CD4-positive, alpha-beta T cell (primary cell): ENCODE data around the gene EPB41L5. TPM values are rescaled to one million over a fixed set of nuclear protein-coding genes. Genes with fewer than 3 reads are reported as not detected.

Source experiments
- ATAC-seq: fragments of 200-7000 bp; cut with Tn5 transposase; one replicate; pipeline ENCODE4 v1.10.0; 2022; ENCODE audit warnings: mild to moderate bottlenecking; ENCODE audit not compliant: poor library complexity
- CTCF ChIA-PET: fragments of 350-600 bp; sonication (Branson Sonifier 250); formaldehyde crosslinking; loops from one replicate; lab custom pipeline; 2021; ENCODE audit warnings: antibody characterized with exemption, inconsistent platforms; lab: Charles Lee
- POLR2A ChIA-PET: fragments of 350-600 bp; sonication (Branson Sonifier 250); formaldehyde crosslinking; loops from one replicate; lab custom pipeline; 2021; ENCODE audit warnings: antibody characterized with exemption, inconsistent platforms; lab: Charles Lee
- DNase-seq, 14 experiments: peaks; one replicate each; pipeline ENCODE4 v3.0.0-alpha.2; 2013 to 2020; ENCODE audit warnings: mixed read lengths in 2 of 14
- H3K27ac ChIP-seq, 2 donors: one replicate each; pipeline versions ENCODE4 v1.5.1 to v1.7.0; 2013; ENCODE audit warnings: low read length in 2 of 2, low read depth in 1 of 2, mild to moderate bottlenecking in 1 of 2
- H3K27me3 ChIP-seq, 2 experiments: 1 replicate in 1 of 2; 2 replicates in 1 of 2; pipeline versions ENCODE4 v1.6.1 to v1.7.0; 2013; ENCODE audit warnings: low read length in 2 of 2, control low read depth in 1 of 2, mild to moderate bottlenecking in 1 of 2, moderate library complexity in 1 of 2; ENCODE audit not compliant: insufficient read depth in 2 of 2, control insufficient read depth in 1 of 2
- H3K36me3 ChIP-seq: one replicate; pipeline ENCODE4 v1.6.1; 2013; ENCODE audit warnings: low read length, control low read depth; ENCODE audit not compliant: insufficient read depth
- H3K4me1 ChIP-seq: one replicate; pipeline ENCODE4 v1.6.1; 2013; ENCODE audit warnings: low read length, control low read depth; ENCODE audit not compliant: insufficient read depth
- H3K4me3 ChIP-seq: one replicate; pipeline ENCODE4 v1.5.1; 2013; ENCODE audit warnings: mild to moderate bottlenecking, low read length, moderate library complexity
- H3K9me3 ChIP-seq, 2 experiments: 1 replicate in 1 of 2; 2 replicates in 1 of 2; pipeline versions ENCODE4 v1.6.1 to v1.7.0; 2013; ENCODE audit warnings: low read length in 2 of 2, mild to moderate bottlenecking in 2 of 2, control low read depth in 1 of 2, moderate library complexity in 1 of 2; ENCODE audit not compliant: control insufficient read depth in 1 of 2, insufficient read depth in 1 of 2
- H3K27ac Mint-ChIP-seq: one replicate; pipeline ENCODE4 v1.8.0; 2020; ENCODE audit warnings: mixed read lengths
- H3K27me3 Mint-ChIP-seq: one replicate; pipeline ENCODE4 v1.8.0; 2021; ENCODE audit warnings: mixed read lengths
- H3K36me3 Mint-ChIP-seq: one replicate; pipeline ENCODE4 v1.8.0; 2021; ENCODE audit warnings: low read depth, mixed read lengths
- H3K4me1 Mint-ChIP-seq: one replicate; pipeline ENCODE4 v1.8.0; 2021; ENCODE audit warnings: low read depth, mixed read lengths
- H3K4me3 Mint-ChIP-seq: one replicate; pipeline ENCODE4 v1.8.0; 2020; ENCODE audit warnings: mild to moderate bottlenecking, mixed read lengths
- H3K9me3 Mint-ChIP-seq: one replicate; pipeline ENCODE4 v1.8.0; 2020; ENCODE audit warnings: mixed read lengths
- CTCF ChIP-seq: fragments of 200-600 bp; IDR thresholded peaks from one replicate; pipeline ENCODE4 v1.8.0; 2022; ENCODE audit warnings: antibody characterized with exemption, mild to moderate bottlenecking
- intact Hi-C, 2 experiments: fragments of 100-400 bp; cut with DNase I in 1 of 2; cut with micrococcal nuclease in 1 of 2; formaldehyde crosslinking; loops; one replicate each; pipeline versions ENCODE4 v1.15.1 to v1.9.0; 2023 to 2025; cut with DNase I, micrococcal nuclease
- total RNA-seq, 174 experiments: library from RNA in 2 of 174; stranded (reverse) in 2 of 174; gene quantifications; one replicate each; pipeline ENCODE4 v1.2.3 and lab custom pipeline; 2021 to 2026

Gene EPB41L5
- total RNA-seq, 2 experiments from 2014 or later = 4.6 to 5.1 TPM

DNA sequence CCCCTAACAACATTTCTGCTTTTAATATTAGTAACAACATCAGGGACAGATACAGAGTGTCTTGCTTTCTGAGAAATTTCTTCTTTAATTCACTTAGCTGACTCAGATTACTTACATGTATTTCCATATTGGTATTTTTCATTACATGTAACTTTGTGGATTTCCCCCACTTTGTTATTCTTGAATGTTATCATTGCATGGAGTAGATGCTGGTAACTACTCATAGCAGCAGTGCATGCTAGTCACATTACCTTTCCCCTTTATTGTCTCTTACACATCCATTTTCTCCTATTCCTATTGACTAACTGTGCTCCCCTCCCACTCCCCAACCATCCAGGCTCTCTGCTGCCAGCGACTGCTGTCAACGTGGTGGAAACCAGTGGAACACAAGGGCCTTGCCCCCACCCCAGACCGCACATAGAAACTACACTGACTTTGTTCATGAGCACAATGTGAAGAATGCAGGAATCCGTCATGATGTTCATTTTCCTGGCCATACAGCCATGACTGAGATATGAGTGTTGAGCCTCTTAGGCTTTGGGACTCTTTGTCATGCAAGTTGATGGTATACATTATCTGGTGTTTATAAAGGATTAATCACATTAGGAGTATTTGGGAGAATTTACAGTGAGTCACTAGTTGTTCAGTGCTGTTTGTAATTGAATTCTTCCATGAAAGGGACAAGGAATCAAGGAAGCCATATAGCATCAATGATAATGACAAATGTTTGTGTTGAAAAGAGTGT lies 91.0 kb downstream of the EPB41L5 start:
- Mint-ChIP-seq H3K27ac (no peak overlapping the region), H3K4me1 (peaks cover 14% of the 10 kb centered on the region)

GRCh38 chr2:120104772-120105171 lies 91.9 kb downstream of the EPB41L5 start:
- Mint-ChIP-seq H3K36me3 (peaks cover 26% of the 10 kb centered on the region), H3K4me1 (peaks cover 23% of the 10 kb centered on the region), H3K9me3 (peaks cover 3% of the 10 kb centered on the region), H3K27ac (no peak overlapping the region), H3K4me3 (no peak overlapping the region), H3K27me3 (no peaks in the 10 kb centered on the region)
- ChIA-PET CTCF (no interaction called here), POLR2A (no interaction called here)
- Histone ChIP-seq H3K4me1 (no peaks in the 10 kb centered on the region), H3K27me3 (no peaks in the 10 kb centered on the region), H3K4me3 (no peak overlapping the region), H3K9me3 (no peaks in the 10 kb centered on the region), H3K27ac (no peak overlapping the region), H3K36me3 (no peaks in the 10 kb centered on the region)
- intact Hi-C loops = loop anchor here in 1 of 2 experiments (5.0 kb wide), 1 partner anchor 333 kb away; no protein-coding TSS in a partner anchor
- TF ChIP-seq CTCF = no peak
- DNase-seq (no peak), ATAC-seq (no peak)

More for the DNA sequence above, 91.0 kb downstream of the EPB41L5 start:
- no peak for TF ChIP-seq CTCF
- Histone ChIP-seq H3K4me3 (no peak overlapping the region), H3K36me3 (no peaks in the 10 kb centered on the region), H3K4me1 (no peaks in the 10 kb centered on the region), H3K27me3 (no peaks in the 10 kb centered on the region), H3K9me3 (no peaks in the 10 kb centered on the region), H3K27ac (no peak overlapping the region)
- CTCF ChIA-PET = no interaction called here
- Mint-ChIP-seq H3K27me3 (no peaks in the 10 kb centered on the region), H3K4me3 (no peak overlapping the region), H3K36me3 (peaks cover 27% of the 10 kb centered on the region), H3K9me3 (no peaks in the 10 kb centered on the region)
- ATAC-seq (no peak), DNase-seq (no peak)
- intact Hi-C loops = no loop called here
- POLR2A ChIA-PET = no interaction called here

GRCh38 chr2:120105360-120105759 lies 92.5 kb downstream of the EPB41L5 start:
- no peaks in the 10 kb centered on the region for H3K27me3 Mint-ChIP-seq
- ATAC-seq (no peak), DNase-seq (no peak)
- no peak overlapping the region for H3K27ac Mint-ChIP-seq
- H3K36me3 Mint-ChIP-seq = peaks cover 25% of the 10 kb centered on the region
- CTCF ChIA-PET = no interaction called here
- POLR2A ChIA-PET = no interaction called here
- H3K4me3 ChIP-seq = no peak overlapping the region
- H3K4me3 Mint-ChIP-seq = no peak overlapping the region
- H3K36me3 ChIP-seq = no peaks in the 10 kb centered on the region
- H3K27me3 ChIP-seq = no peaks in the 10 kb centered on the region
- peaks cover 3% of the 10 kb centered on the region for H3K9me3 Mint-ChIP-seq
- H3K9me3 ChIP-seq = no peaks in the 10 kb centered on the region
- TF ChIP-seq CTCF = no peak
- peaks cover 29% of the 10 kb centered on the region for H3K4me1 Mint-ChIP-seq
- H3K4me1 ChIP-seq = no peaks in the 10 kb centered on the region
- no peak overlapping the region for H3K27ac ChIP-seq
- intact Hi-C loops = loop anchor here in 1 of 2 experiments (5.0 kb wide), 1 partner anchor 332 kb away; no protein-coding TSS in a partner anchor
